ENCODE measurements around the gene NPY1R.
A peak's percentile ranks its signal among the peaks of the same experiment; 100 is the strongest.

NPY1R gene
- 0 to 1.7 (median 0) reads per million in 17 experiments for total RNA-seq

DNA sequence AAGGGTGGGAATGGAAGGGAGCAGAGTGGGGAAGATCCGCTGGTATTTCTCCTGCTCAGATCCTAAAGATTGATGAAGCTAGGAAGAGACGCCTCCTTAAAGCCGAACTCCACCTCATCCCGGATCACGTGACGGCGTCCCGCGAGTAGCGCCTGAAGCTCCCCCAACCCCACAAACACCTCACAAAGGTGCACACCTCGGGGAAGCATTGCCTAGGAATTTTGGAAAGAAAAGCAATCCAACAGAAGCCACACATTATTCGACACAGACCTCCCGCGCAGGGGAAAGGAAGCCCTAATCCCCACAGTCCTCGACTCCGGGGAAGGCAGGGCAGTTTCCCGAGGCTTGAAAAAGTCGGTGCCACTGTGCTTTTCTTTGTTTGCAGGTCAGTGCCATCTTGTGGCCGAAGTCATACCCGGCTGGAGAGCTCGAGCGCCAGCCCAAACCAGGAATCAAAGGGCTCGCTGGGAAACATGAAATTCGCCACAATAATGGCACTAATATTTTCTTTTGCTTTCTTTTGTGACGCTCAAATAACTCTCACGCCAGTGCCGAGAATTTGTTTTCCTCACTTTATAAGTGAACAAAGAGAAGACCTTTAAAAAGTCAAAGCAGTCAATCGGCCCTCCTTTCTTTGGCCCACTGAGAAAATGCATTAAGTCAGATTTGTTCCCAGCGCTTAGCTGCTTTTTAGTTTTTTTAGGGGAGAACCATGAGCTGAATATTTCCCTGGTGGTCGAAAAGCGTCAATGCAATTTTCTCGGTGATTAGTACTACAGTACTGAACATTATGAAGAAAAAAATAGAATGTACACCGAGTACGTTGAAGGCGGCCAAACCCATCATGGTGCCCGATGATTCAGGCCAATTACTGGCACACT lies at the start of gene NPY1R:
Gene NPY1R, minus strand, starts transcription at position 71 of the 881 bp plus-strand sequence. CDS start 6,042 bp downstream, outside the sequence.
- peak; percentile 66 to 77 (median 72) for DNase-seq

DNA sequence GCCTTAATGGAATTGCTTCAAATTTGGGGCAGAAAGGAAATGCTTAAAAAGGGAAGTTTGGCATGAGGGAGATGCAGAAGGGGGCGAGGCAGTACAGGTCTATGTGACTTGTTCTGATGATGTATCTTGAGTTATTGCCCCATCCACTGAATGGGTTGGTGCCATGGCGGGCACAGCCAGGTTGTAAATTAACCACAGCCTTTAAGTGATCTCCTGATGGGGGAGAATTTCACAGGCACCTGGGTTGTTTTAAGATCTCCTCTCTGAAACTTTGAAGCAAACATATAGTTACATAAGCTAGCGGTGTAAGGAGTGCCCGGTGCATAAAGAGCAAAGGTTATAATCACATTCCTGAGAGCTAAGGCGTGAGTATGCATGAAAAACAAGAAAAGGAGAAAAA lies 48.3 kb upstream of the NPY1R start:
- peak; percentile 7 to 32 (median 16) for DNase-seq

DNA sequence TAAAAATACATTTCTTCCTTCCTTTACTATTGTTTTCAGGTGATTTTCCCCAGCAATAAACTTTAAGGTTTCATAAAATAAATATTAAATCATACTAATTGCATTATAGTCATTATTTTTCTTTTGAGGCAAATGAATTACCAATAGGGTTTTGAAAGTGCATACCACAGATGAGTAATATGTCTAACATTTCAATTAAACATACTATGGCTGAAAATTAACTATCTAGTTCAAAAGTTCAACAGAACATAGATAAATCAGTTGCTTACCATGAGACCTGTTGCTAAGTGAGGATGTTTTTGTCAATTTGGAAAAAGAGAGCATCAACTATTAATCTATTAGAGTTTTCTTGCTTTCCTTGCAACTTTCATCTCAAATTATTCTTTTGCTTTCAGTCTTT lies 46.3 kb upstream of the NPY1R start:
- DNase-seq = no peak

DNA sequence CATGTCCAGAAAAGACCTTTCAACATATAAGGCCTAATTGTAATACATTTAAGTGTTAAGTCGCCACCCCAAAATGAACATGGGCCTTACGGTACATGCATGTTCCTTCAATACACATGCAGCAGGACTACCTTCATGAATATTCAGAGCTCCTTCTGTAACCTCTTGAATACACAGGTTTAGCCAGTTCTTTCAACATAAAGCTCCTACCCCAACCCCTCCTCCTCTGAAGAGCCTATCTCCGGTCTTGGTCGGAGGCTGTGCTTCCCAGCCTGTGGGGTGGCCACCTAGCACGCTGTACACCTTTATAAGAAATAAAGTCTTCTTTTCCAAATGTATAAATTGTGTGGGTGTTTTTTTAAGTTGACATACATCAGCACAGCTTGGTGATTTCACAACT lies 39.6 kb upstream of the NPY1R start:
- no peak for DNase-seq

DNA sequence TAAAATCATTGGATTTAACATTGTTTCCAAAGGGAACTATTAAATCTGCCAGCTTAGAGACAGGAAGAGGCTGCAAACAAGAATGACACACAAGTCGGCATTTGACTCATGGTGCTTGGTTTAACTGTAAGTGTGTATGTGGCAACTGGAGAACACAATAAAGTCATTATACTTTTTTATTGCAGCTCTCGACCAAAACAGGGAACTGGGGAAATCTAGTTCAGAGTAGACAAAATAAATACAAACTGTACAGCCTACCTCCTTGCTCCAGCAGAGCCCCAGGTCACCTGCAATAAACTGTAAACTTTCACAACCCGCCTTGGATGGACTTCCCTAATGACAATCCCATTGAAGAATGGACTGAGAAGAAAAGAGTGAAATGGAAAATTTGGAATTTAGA lies 35.3 kb upstream of the NPY1R start:
- no peak for DNase-seq

DNA sequence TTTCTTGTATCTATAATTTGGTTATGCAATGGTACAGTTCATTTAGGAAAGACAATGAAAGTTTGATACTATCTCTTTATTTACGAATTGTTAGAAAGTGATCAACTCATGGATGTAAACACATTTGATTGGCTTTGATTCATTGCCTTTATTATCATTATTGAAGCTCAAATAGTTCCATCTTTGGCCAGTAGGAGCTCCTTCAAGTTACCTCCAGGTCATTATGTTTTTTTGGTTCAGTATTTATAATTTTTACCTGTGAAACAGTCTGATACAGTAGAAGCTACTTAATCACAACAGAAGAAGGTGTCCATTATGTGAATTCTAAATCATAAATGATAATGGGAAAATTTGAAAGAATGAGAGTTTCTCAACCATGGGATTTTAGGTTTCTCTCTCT lies 23.7 kb upstream of the NPY1R start:
- DNase-seq = no peak

DNA sequence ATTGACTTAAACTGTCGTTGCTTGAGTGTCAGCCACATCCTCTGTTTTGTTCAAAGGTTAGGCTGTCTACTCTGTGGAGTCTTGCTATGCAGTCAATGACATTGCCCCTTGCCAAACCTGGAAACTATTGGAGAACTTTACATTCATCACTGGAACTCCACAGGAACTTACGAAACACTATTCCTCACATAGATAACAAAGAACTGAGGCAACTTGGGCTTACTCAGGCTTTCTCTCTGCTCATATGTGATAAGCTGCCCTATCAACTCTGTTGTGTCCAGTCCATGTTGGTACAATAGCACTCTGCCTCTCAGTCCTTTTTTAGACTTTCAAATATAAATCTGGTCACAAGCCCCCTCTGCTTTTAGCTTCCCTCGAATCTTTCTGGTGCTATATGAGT lies 20.7 kb upstream of the NPY1R start:
- DNase-seq = no peak

DNA sequence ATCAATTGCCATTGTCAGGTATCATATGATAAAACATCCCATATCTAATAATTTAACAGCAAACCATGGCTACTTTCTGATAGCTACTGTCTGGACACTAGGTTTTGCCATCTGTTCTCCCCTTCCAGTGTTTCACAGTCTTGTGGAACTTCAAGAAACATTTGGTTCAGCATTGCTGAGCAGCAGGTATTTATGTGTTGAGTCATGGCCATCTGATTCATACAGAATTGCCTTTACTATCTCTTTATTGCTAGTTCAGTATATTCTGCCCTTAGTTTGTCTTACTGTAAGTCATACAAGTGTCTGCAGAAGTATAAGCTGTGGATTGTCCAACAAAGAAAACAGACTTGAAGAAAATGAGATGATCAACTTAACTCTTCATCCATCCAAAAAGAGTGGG lies 18.3 kb upstream of the NPY1R start:
- no peak for DNase-seq

DNA sequence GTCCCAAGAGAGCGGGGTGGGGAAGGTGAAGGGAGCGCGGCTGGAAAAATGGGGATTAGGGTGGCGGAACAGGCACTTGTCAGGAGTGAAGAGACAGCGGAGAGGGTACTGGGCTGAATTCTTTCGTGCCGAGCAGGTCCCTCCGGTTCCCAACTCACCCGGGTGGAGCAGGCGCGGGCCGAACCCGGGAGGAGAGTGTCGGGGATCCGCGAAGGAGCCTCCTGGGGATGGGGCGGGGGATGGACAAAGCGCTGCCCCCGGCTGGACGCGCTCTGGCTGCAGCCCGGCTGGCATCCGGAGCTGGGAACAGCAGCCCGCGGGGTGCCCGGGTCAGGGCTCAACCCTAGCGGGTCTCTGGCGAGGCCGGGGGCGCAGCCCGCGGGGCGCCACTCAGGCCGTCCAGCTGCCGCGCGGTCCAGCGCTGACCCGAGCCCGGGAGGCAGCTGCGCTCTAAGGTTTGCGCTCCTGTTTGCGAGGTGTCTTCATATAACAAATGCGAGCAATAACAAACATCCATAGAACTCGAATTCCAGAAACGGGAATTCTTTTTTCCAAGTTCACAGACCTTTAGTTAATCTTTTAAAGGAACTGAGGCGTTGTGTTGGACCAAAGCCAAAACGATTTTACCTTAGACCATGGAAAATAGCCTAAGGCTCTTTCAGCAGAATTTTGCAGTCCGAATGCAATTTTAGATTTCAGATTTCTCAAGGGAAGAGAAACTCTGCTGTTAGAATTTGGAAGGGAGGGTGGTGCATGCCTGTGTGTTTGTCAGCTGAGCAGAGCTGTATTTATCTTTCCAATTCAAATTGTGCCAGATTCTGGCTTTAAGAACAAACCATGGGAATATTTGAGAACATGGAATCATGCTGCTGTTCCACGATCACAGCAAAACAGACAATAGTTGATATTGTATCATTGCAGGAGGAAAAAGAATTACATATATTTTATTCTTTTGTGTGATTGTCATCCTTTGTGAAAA lies 12.0 kb upstream of the NPY1R start:
- DNase-seq = no peak

DNA sequence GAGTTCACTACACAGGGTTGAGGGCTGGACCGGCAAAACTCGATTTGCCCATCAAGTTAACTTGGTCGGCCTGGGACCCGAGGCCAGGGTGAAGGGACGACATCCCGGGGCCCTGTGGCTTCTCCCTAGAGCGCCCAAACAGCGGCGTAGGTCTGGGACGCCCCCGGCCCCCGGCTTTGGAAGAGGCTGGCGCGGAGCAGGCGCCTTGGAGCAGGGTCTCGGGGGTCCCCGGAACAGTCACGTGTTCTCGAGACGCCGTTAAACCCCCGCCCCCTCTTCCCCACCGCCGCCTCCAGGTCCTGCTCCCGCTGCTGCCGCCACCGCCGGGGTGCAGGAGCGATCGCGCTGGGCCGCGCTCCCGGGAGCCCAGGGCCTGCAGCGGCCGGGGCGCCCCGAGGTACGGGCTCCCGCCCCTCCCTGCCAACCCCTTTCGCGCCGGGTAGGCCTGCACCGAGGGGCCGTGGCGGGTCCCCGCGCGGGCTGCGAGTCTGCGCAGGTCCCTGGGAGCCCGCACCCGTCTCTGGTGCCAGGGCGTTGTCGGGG lies 11.3 kb upstream of the NPY1R start, which contains the start of gene NPY5R:
Gene NPY5R, plus strand, starts transcription at position 289 of the 543 bp plus-strand sequence. CDS start 6,382 bp downstream, outside the sequence.
- DNase-seq = no peak

DNA sequence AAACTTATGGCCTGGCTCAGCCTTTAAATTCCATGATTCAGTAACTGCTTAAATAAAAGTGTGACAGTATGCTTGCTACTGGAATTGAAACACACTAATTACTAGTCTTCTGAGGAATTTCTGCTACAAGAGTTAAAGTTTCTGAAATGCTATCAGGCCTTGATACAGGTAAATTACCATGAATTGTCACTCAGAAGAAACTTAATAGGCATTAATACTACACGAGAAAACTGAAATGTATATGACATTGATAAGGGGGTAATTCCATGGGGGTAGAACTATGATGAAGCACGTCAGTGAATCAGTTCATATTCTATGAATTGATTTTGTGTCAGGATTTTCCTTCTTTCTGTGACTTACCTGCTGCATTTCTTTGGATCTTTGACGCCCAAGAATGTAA lies 3.0 kb upstream of the NPY1R start:
- no peak for DNase-seq

DNA sequence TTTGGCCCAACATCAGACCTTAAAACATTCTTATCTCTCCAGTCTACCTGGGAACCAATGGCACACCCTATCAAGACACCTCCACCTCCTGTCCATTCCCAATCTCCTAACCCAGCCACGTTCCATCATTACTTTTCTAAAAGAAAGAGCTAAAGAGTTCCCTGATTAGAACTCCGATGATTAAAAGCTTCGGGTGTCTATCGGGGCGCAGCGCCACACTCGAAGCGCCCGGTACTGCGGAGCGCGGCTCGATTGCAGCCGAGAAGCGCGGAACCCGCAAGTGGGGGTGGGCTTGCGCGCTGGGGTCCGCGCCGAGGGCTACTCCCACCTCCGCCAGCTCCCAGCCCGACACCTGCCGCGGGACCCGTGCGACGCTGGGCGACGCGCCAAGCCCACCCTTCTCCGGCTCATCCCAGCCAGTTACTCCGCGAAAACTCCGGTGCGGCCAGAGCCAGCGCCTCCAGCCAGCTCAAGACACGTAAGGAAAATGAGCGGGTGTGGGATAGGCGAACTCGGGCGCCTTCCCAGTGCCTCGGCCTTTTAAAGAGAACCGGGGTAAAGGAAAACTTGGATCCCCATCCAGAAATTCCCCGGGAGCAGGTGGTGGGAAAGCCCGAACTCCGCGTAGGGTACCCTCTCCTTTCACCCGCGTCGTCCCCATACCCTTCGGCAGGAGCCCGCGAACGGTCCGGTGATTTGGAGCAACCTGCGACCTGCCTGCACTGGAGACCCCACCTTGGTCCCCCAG lies 593 bp downstream of the NPY1R start:
- DNase-seq = peak in 1 of 4 experiments; percentile 3

DNA sequence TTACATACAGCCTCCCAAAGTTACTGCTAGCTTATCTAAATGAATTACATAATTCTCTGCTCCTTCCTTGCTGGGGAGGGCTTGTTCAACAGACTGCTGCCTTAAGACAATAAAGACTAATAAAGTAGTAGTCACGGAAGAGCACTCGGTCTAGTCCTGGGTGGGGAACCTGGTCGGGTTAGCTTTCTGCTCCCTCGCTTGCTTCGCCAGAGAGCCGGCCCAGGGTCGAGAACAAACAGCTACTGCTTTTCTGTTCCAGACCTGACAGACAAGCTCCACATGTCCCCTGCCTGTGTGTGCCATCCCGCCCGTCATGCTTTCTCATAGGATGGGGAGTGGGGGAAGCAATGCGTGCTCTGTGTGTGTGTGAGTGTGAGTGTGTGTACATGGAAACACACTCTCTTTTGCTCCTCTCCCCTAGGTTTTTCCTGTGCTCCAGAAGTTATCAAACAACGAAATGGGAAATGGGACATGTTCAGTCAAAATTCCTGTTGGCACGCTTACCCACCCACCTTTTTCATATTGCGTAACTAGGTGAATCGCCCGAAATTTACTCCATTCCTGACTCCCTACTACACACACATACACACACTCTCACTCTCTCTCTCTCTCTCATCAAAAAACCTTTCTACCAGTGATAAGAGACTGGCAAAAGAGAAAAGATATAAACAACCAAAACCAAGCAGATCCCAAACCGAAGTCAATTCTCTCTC lies 1.3 kb downstream of the NPY1R start:
- DNase-seq = no peak

DNA sequence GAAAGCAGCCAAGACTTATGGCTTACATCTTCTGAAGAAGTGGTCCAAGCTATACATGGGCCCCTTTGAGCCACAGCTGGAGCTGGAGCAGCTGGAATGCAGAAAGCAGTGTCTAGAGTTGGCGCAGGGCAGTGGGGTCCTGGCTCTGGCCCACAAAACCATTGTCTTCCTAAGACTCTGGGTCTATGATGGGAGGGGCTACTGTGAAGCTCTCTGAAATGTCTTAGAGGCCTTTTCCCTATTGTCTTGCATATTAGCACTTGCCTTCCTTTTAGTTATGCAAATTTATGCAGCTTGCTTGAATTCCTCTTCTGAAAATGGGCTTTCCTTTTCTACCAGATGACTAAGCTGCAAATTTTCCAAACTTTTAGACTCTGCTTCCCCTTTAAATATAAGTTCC lies 15.3 kb downstream of the NPY1R start:
- DNase-seq = no peak

DNA sequence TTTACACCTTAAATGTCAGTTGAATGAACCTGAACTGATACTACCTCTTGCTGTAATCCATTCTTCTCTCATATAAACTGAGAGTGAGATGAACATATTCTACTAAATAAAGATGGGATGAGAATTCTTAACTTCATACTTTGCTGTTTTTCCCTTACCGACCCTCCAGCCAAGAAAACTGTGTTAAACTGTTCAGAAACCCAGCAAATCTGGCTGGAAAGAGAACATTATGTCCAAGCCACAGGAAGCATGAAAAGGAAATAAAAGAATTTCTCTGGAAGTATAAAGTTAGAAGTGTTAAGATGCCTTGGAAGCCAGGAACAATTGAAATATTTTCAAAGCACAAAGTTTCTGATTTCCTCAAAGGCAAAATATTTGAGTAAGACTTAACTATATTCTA lies 22.9 kb downstream of the NPY1R start:
- no peak for DNase-seq

DNA sequence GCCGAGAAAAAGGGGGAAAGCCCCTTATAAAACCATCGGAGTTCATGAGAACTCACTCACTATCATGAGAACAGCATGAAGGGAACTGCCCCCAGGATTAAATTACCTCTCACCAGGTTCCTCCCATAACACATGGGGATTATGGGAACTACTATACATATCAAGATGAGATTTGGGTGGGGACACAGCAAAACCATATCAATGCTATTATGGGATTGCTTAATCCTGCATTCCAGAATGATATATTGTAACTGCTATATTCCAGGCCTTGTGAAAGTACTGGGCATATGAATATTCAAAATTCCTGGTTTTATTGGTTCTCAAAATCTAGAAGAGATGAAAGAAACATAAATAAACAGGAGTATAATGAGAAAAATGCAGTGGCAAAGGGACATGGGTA lies 29.3 kb downstream of the NPY1R start:
- DNase-seq = no peak

DNA sequence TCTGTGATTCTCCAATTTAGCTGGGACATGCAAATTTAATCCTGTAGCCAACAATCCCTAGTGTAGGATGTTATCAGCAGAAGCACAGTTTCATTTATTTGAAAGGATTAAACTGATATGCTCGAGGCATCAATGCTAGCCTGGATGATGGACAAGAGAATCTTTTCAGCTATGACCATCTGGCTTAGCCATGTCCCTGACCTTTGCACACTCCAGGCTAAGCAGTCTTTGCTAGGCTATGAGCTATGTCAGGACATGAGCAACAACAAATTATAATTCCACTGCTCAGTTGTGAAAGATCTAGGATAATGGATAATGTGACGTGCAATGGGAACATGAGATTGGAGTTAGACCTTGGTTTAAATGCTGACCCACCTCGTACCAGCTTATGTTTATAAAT lies 32.0 kb downstream of the NPY1R start:
- DNase-seq = no peak

DNA sequence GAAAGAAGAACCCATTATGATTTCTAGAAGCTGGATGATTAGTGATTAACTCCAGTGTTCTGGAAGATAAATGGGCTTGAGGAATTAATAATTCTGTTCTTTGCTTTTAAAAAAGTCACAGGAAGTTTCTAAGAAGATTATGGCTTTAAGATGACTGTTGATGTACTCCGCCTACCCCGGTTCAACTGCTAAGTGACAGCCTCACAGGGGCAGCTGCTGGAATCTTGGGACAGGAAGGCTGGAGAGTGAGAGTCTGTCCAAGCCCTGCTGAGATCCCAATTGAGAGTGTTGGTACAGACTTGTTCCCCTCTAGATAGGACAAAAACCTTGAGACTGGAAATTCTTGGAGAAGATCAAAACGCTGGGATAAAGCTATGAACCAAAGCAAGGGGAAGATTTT lies 37.3 kb downstream of the NPY1R start:
- no peak for DNase-seq

DNA sequence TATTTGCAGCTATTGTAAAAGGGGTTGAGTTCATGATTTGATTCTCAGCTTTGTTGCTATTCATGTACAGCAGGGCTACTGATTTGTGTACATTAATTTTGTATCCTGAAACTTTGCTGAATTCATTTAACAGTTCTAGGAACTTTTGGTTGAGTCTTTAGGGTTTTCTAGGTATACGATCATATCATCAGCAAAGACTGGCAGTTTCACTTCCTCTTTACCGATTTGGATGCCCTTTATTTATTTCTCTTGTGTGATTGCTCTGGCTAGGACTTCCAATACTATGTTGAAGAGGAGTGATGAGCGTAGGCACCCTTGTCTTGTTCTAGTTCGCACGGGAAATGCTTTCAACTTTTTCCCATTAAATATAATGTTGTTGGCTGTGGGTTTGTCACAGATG lies 48.1 kb downstream of the NPY1R start:
- DNase-seq = peak in 1 of 4 experiments; percentile 6

DNA sequence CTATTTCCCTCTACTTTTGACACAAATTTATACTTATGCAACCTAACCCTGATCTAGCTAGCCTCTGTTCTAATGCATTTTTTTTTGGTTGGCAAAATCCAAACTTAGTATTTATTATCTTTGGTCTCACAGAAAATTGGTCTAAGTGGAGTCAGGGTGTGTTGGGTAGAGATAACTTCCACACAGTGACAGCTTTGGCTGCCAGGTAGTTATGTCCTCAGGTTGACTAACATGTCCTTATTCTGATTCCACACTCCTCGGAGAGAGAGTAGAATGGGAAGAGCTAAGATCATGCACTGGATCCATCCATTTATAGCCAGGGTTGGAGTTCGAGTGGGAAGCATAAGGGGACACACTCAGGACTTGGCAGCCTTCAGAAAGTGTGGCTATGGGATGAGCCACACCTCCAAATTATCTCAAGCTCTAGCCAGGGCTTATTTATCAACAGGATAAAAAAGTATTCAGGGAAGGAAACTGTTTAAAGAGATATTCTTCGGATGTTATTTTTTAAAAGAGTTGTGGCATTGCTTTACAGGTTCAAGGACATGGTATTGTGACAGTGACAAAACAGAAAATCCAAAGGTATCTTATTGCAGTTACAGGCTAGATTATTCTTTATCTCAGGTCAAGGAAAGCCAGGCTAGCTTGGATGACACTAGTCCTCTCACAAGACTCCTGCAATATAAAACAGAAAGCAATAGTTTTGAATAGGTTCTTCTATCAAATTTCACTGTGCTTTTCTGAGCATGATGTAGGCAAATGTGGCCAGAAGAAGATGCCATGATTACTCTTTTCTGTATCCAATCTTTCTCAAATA lies 51.5 kb downstream of the NPY1R start:
- no peak for DNase-seq

DNA sequence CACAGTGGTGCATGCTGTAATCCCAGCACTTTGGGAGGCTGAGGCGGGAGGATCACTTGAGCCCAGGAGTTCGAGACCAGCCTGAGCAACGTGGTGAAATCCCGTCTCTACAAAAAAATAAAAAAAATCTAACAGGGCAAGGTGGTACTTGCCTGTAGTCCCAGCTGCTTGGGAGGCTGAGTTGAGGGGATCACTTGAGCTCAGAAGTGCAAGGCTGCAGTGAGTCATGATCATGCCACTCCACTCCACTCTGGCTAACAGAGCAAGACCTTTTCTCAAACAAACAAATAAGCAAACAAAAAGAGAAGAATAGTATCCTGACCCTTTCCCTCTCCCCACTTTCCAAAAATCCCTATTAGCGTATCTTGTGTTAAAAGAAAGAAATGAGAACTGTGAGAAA lies 52.7 kb downstream of the NPY1R start:
- DNase-seq = no peak
